C1 segment of cervical spinal cord (tissue), 14 donors: ENCODE measurements around the gene COL5A1.

Experiments used
- DNase-seq, 14 donors: peaks; one replicate each; lab custom pipeline; 2025; lab: John Stamatoyannopoulos, UW

COL5A1 gene

GRCh38 chr9:134641173-134641989 is at the start of gene COL5A1:
TSS of gene COL5A1 (plus strand) at chr9:134641803. CDS start at chr9:134642188, 385 bp downstream.
- peak in 11 of 14 donors; percentile 14 to 82 (median 50) for DNase-seq

GRCh38 chr9:134592018-134592818 is 49.4 kb upstream of the COL5A1 start:
- DNase-seq, result no peak

GRCh38 chr9:134592819-134593200 is 48.8 kb upstream of the COL5A1 start:
- no peak for DNase-seq

- DNase-seq, result no peak
Measured at GRCh38 chr9:134593286-134594077, 48.1 kb upstream of the COL5A1 start.

- no peak for DNase-seq
Measured at GRCh38 chr9:134594078-134594941, 47.3 kb upstream of the COL5A1 start.

- DNase-seq, result no peak
Measured at GRCh38 chr9:134595014-134595413, 46.6 kb upstream of the COL5A1 start.

GRCh38 chr9:134597041-134597913 is 44.3 kb upstream of the COL5A1 start:
- DNase-seq, result no peak

- DNase-seq, result no peak
Measured at GRCh38 chr9:134597957-134598883, 43.4 kb upstream of the COL5A1 start.

GRCh38 chr9:134598884-134599245 is 42.7 kb upstream of the COL5A1 start:
- DNase-seq, result no peak

- DNase-seq, result no peak
Measured at GRCh38 chr9:134600371-134600770, 41.2 kb upstream of the COL5A1 start.

- DNase-seq, result no peak
Measured at GRCh38 chr9:134600836-134601638, 40.6 kb upstream of the COL5A1 start.

GRCh38 chr9:134601764-134602163 is 39.8 kb upstream of the COL5A1 start:
- DNase-seq, result no peak

- DNase-seq, result no peak
Measured at GRCh38 chr9:134602547-134603362, 38.8 kb upstream of the COL5A1 start.

- no peak for DNase-seq
Measured at GRCh38 chr9:134604834-134605233, 36.8 kb upstream of the COL5A1 start.

- DNase-seq, result no peak
Measured at GRCh38 chr9:134605351-134605965, 36.1 kb upstream of the COL5A1 start.

GRCh38 chr9:134605966-134606357 is 35.6 kb upstream of the COL5A1 start:
- DNase-seq, result no peak
